ENCODE measurements around the gene P3H3. TPM values are rescaled to one million over a fixed set of nuclear protein-coding genes. Genes with fewer than 3 reads are reported as not detected.
"Not testable (repeated sequence)": the region's sequence is repeated elsewhere in the genome, so short reads cannot be mapped to it uniquely, and the experiment has no call there.

The P3H3 gene
- total and polyA plus RNA-seq, 9 of the 15 experiments (the other 6 are each of a cell fraction or from before 2014, with no cell fraction given), result 0.03 to 15.0 (median 4.8) TPM

- 0 out of 2 replicates have a peak, but pooled peaks have one; percentile 22 for TF ChIP-seq GATAD2A (IDR thresholded peaks at IDR 0.05)
- peak; percentile 68; the same call in 1 of the 2 replicates for TF ChIP-seq GABPB1 (CRISPR knock-in tag; IDR thresholded peaks at IDR 0.05)
- peak; percentile 70 for TF ChIP-seq RBFOX2 (IDR thresholded peaks at IDR 0.05; ENCODE audit: low read depth, low read length)
- TF ChIP-seq MEF2A (IDR thresholded peaks at IDR 0.05; ENCODE audit: control insufficient read depth, low read depth, low read length), result no peak
- no peak for TF ChIP-seq ZNF75A (CRISPR knock-in tag; IDR thresholded peaks at IDR 0.05)
- TF ChIP-seq EGR1 (conservative IDR thresholded peaks at IDR 0.05), result peak; percentile 81
- TF ChIP-seq SRSF3 (IDR thresholded peaks at IDR 0.05; ENCODE audit: insufficient read depth, low read length), result no peak
- TF ChIP-seq RNF219 (CRISPR knock-in tag; IDR thresholded peaks at IDR 0.05), result no peak
Measured at GRCh38 chr12:6873094-6874014, 45.1 kb downstream of the P3H3 start, which contains the start of gene SPSB2 (continued).

- POLR2A ChIA-PET, result interaction anchor here (0.5 to 3.0 kb wide), 7 partner anchors 11 to 537 kb away, joined by 3 to 17 read pairs (median 3); partner anchors contain the start of genes C12orf57, CDCA3 and RNU7-1
- 76% methylated on average over 4 of the region's 9 CpGs for WGBS (ENCODE audit: insufficient coverage, low coverage, missing lambda C conversion rate)
Measured at GRCh38 chr12:6874015-6874368, 45.8 kb downstream of the P3H3 start.

GRCh38 chr12:6879824-6880223 is 51.6 kb downstream of the P3H3 start:
- CTCF ChIA-PET (ENCODE audit: low intra/inter-chr PET ratio); H3K9me3 ChIP-seq (replicated peaks; ENCODE audit: control insufficient read depth, insufficient read depth, low read depth, low read length); H3K27ac ChIP-seq (ENCODE audit: extremely low read depth, low read depth, low read length); in situ Hi-C loops (cut with MboI); intact Hi-C loops (cut with micrococcal nuclease); ATAC-seq; H4K20me1 ChIP-seq (replicated peaks; ENCODE audit: control insufficient read depth, insufficient read depth, low read length); H3K79me2 ChIP-seq (ENCODE audit: control insufficient read depth, insufficient read depth, low read length); H3K4me1 ChIP-seq (replicated peaks in 1 of 2; ENCODE audit: control insufficient read depth in 2 of 2, insufficient read depth in 2 of 2, low read length in 2 of 2); BruUV-seq (replicated peaks); FAIRE-seq; DNase-seq (ENCODE audit: extremely low read depth in 1 of 4, low spot score in 3 of 4); H3K4me2 ChIP-seq (ENCODE audit: insufficient read depth, low read length); H3K27me3 ChIP-seq (ENCODE audit: control insufficient read depth in 2 of 2, insufficient read depth in 2 of 2, low read length in 2 of 2); H2AFZ ChIP-seq (ENCODE audit: low read depth, low read length); H3K9ac ChIP-seq (ENCODE audit: insufficient read depth in 1 of 2, low read depth in 2 of 2, low read length in 2 of 2); H3K4me3 ChIP-seq; H3K9me1 ChIP-seq (ENCODE audit: control insufficient read depth, insufficient read depth, low read length): not testable (repeated sequence)
- 82% methylated on average over 5 of the region's 11 CpGs for WGBS (ENCODE audit: insufficient coverage, low coverage, missing lambda C conversion rate)
- peaks cover 19% of the 10 kb centered on the region; the same call in 2 of the 3 replicates for H3K36me3 ChIP-seq (ENCODE audit: control insufficient read depth, insufficient read depth, low read length)
- POLR2A ChIA-PET, result interaction anchor here (0.7 to 2.2 kb wide), 5 partner anchors 9 to 45 kb away, joined by 3 to 8 read pairs (median 3); no protein-coding TSS in a partner anchor

More at GRCh38 chr12:6874015-6874368, 45.8 kb downstream of the P3H3 start:
- BruUV-seq (replicated peaks); in situ Hi-C loops (cut with MboI); ATAC-seq; H3K27me3 ChIP-seq (ENCODE audit: control insufficient read depth in 2 of 2, insufficient read depth in 2 of 2, low read length in 2 of 2); CTCF ChIA-PET (ENCODE audit: low intra/inter-chr PET ratio); H3K9me1 ChIP-seq (ENCODE audit: control insufficient read depth, insufficient read depth, low read length); FAIRE-seq; H3K9me3 ChIP-seq (replicated peaks; ENCODE audit: control insufficient read depth, insufficient read depth, low read depth, low read length); intact Hi-C loops (cut with micrococcal nuclease); DNase-seq (ENCODE audit: extremely low read depth in 1 of 4, low spot score in 3 of 4): not testable (repeated sequence)
- peaks cover 39% of the 10 kb centered on the region for H3K36me3 ChIP-seq (ENCODE audit: control insufficient read depth, insufficient read depth, low read length)
- H3K4me2 ChIP-seq (ENCODE audit: insufficient read depth, low read length), result peak overlapping the region; percentile 95
- H2AFZ ChIP-seq (ENCODE audit: low read depth, low read length), result peak overlapping the region; percentile 94
- peaks cover 25 to 41% of the 10 kb centered on the region in 2 experiments; a peak in 4 of 5 replicates for H3K4me1 ChIP-seq (replicated peaks in 1 of 2; ENCODE audit: control insufficient read depth in 2 of 2, insufficient read depth in 2 of 2, low read length in 2 of 2)
- H4K20me1 ChIP-seq (replicated peaks; ENCODE audit: control insufficient read depth, insufficient read depth, low read length), result peaks cover 37% of the 10 kb centered on the region
- H3K79me2 ChIP-seq (ENCODE audit: control insufficient read depth, insufficient read depth, low read length), result peaks cover 42% of the 10 kb centered on the region
- H3K4me3 ChIP-seq, result peak overlapping the region; percentile 73
- peak overlapping the region; percentile 83 to 94; a peak in 3 of 4 replicates for H3K9ac ChIP-seq (ENCODE audit: insufficient read depth in 1 of 2, low read depth in 2 of 2, low read length in 2 of 2)
- peak overlapping the region; percentile 73 for H3K27ac ChIP-seq (ENCODE audit: extremely low read depth, low read depth, low read length)

All from K562 (cell line).